HepG2 (cell line): Measurements from ENCODE around the gene RESP18. TPM values are rescaled to one million over a fixed set of nuclear protein-coding genes. Genes with fewer than 3 reads are reported as not detected.

Experiments
- ATM ChIP-seq: fragments of 450-650 bp; IDR thresholded peaks from 2 replicates; pipeline ENCODE4 v1.7.1; 2017; ENCODE audit warnings: mild to moderate bottlenecking, borderline replicate concordance
- CC2D1A ChIP-seq: sonication (generic); formaldehyde crosslinking; IDR thresholded peaks from 2 replicates; pipeline ENCODE4 v1.8.1; 2023; ENCODE audit warnings: mild to moderate bottlenecking, missing genetic modification reagents
- IKZF1 ChIP-seq: fragments of 450-650 bp; IDR thresholded peaks from 2 replicates; pipeline ENCODE4 v1.7.1; 2016
- IRX3 ChIP-seq: sonication (generic); formaldehyde crosslinking; IDR thresholded peaks from 2 replicates; pipeline ENCODE4 v1.8.1; 2023; ENCODE audit warnings: mild to moderate bottlenecking, low read depth, missing genetic modification reagents, borderline replicate concordance
- KDM5A ChIP-seq: fragments of 200-600 bp; sonication (generic); IDR thresholded peaks from 2 replicates; pipeline ENCODE4 v1.7.0; 2018; ENCODE audit warnings: antibody characterized with exemption, mild to moderate bottlenecking, low read length, borderline replicate concordance
- REST ChIP-seq, 2 experiments: IDR thresholded peaks; 2 replicates each; pipeline ENCODE4 v1.6.1; 2011 to 2012; ENCODE audit warnings: low read length in 2 of 2, borderline replicate concordance in 1 of 2, low read depth in 1 of 2, mild to moderate bottlenecking in 1 of 2, moderate library complexity in 1 of 2
- SMARCE1 ChIP-seq: fragments of 450-650 bp; IDR thresholded peaks from 2 replicates; pipeline ENCODE4 v1.6.1; 2017; ENCODE audit warnings: borderline replicate concordance
- STAT5B ChIP-seq: sonication (generic); formaldehyde crosslinking; IDR thresholded peaks from 2 replicates; pipeline ENCODE4 v1.4.0; 2020; ENCODE audit warnings: missing genetic modification reagents
- ZC3H4 ChIP-seq: sonication (generic); formaldehyde crosslinking; IDR thresholded peaks from 2 replicates; pipeline ENCODE4 v1.4.0; 2020; ENCODE audit warnings: missing genetic modification reagents, borderline replicate concordance
- ZNF558 ChIP-seq: sonication (generic); formaldehyde crosslinking; IDR thresholded peaks from 2 replicates; pipeline ENCODE4 v1.9.0; 2022; ENCODE audit warnings: mild to moderate bottlenecking, missing genetic modification reagents, borderline replicate concordance
- polyA plus RNA-seq, 8 experiments: library from polyadenylated mRNA; depleted of rRNA in 3 of 8; stranded (reverse) in 7 of 8; unstranded in 1 of 8; fragments of >200 nt; fragmentation: Illumina TruSeq in 4 of 8; extraction: Trizol in 4 of 8; gene quantifications; 2 replicates each; pipeline versions ENCODE4 v1.2.1 to v1.2.3, GENCODE V29; 2011 to 2016; ENCODE audit warnings: low read depth in 4 of 8, missing spikeins in 1 of 8, mixed read lengths in 1 of 8; ENCODE audit not compliant: insufficient read depth in 1 of 8
- total RNA-seq, 5 experiments: library from RNA; depleted of rRNA; stranded (reverse); fragments of >200 nt; fragmentation: Illumina TruSeq; extraction: Trizol; gene quantifications; 2 replicates each; pipeline ENCODE4 v1.2.3, GENCODE V29; 2016; ENCODE audit warnings: low read depth in 1 of 5
- TF ChIP-seq, protein P1 (sequence below): sonication (generic); formaldehyde crosslinking; IDR thresholded peaks from 2 replicates; pipeline ENCODE4 v1.4.0; 2020; ENCODE audit warnings: missing genetic modification reagents
- TF ChIP-seq, protein P2 (sequence below): sonication (generic); formaldehyde crosslinking; IDR thresholded peaks from 2 replicates; pipeline ENCODE4 v1.4.0; 2020; ENCODE audit warnings: missing genetic modification reagents, mild to moderate bottlenecking, borderline replicate concordance
- TF ChIP-seq, protein P3 (sequence below): sonication (generic); formaldehyde crosslinking; conservative IDR thresholded peaks from 2 replicates; pipeline ENCODE4 v1.8.0; 2022; ENCODE audit warnings: mild to moderate bottlenecking, moderate library complexity, missing genetic modification reagents

RESP18 gene
- total and polyA plus RNA-seq, 2 of the 13 experiments (the other 11 are each of a cell fraction or from before 2014, with no cell fraction given): not detected

DNA sequence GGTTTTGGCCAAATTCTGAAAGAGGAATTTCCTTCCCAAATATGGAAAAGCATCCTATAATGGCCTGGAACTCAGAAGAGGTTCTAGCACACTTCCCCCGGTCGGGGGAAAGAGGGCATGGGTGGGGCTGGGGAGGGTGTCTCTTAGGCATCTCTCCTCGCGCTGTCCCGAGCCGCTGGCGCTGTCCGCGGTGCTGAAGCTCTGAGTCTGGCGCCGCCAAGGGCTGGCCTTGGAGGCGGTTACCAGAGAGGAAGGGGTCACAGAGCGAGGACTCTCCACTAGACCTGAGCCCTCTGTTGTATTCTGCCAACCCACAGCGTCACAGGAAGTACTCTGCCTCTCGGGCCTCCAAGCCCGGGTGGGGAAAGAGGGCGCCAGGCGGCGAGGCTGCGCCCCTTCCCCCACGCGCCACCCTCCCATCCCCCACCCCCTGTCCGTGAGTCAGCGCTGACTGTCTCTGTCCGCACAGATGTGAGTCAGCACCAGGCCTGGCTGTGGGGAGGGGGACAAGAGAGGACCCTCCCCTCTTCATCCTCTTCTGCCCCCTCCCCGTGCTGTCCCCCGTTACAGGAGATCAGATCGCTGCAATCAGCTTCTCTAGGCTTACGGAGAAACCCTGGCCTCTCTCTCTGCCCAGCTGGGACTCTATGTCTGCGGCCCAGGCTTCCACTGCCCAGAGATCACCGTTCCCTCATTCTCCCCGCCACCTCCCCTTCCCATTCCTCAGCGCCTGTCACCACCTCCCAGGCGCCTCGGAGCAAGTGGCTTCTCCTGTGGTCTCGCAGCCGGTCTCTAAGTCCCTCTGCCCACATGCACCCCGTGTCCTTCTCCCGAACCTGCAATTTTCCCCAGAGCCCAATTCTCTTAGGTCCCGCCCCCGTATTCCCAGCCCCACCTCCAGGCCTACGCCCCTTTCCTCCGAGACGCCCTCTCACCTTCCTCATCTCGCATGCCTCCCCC is 24.1 kb downstream of the RESP18 start (continued):
- TF ChIP-seq, protein P1, sequence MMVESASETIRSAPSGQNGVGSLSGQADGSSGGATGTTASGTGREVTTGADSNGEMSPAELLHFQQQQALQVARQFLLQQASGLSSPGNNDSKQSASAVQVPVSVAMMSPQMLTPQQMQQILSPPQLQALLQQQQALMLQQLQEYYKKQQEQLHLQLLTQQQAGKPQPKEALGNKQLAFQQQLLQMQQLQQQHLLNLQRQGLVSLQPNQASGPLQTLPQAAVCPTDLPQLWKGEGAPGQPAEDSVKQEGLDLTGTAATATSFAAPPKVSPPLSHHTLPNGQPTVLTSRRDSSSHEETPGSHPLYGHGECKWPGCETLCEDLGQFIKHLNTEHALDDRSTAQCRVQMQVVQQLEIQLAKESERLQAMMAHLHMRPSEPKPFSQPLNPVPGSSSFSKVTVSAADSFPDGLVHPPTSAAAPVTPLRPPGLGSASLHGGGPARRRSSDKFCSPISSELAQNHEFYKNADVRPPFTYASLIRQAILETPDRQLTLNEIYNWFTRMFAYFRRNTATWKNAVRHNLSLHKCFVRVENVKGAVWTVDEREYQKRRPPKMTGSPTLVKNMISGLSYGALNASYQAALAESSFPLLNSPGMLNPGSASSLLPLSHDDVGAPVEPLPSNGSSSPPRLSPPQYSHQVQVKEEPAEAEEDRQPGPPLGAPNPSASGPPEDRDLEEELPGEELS (CRISPR knock-in tag): peak; percentile 74
- peak; percentile 98; the same call in 1 of the 2 replicates for TF ChIP-seq ZNF558
- TF ChIP-seq, protein P2, sequence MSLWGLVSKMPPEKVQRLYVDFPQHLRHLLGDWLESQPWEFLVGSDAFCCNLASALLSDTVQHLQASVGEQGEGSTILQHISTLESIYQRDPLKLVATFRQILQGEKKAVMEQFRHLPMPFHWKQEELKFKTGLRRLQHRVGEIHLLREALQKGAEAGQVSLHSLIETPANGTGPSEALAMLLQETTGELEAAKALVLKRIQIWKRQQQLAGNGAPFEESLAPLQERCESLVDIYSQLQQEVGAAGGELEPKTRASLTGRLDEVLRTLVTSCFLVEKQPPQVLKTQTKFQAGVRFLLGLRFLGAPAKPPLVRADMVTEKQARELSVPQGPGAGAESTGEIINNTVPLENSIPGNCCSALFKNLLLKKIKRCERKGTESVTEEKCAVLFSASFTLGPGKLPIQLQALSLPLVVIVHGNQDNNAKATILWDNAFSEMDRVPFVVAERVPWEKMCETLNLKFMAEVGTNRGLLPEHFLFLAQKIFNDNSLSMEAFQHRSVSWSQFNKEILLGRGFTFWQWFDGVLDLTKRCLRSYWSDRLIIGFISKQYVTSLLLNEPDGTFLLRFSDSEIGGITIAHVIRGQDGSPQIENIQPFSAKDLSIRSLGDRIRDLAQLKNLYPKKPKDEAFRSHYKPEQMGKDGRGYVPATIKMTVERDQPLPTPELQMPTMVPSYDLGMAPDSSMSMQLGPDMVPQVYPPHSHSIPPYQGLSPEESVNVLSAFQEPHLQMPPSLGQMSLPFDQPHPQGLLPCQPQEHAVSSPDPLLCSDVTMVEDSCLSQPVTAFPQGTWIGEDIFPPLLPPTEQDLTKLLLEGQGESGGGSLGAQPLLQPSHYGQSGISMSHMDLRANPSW (CRISPR knock-in tag): no peak
- TF ChIP-seq ATM: no peak
- TF ChIP-seq SMARCE1: no peak
- TF ChIP-seq REST (IDR thresholded peaks at IDR 0.05; ENCODE audit: borderline replicate concordance in 1 of 2, low read depth in 1 of 2, low read length in 2 of 2): peak in 1 of 2 experiments; percentile 100
- TF ChIP-seq STAT5B (CRISPR knock-in tag): peak; percentile 99
- peak; percentile 54; the same call in 1 of the 2 replicates for TF ChIP-seq CC2D1A
- TF ChIP-seq ZC3H4 (CRISPR knock-in tag): peak; percentile 47; the same call in 1 of the 2 replicates
- TF ChIP-seq IRX3 (CRISPR knock-in tag): peak; percentile 88; the same call in 1 of the 2 replicates
- TF ChIP-seq IKZF1: no peak
- TF ChIP-seq, protein P3, sequence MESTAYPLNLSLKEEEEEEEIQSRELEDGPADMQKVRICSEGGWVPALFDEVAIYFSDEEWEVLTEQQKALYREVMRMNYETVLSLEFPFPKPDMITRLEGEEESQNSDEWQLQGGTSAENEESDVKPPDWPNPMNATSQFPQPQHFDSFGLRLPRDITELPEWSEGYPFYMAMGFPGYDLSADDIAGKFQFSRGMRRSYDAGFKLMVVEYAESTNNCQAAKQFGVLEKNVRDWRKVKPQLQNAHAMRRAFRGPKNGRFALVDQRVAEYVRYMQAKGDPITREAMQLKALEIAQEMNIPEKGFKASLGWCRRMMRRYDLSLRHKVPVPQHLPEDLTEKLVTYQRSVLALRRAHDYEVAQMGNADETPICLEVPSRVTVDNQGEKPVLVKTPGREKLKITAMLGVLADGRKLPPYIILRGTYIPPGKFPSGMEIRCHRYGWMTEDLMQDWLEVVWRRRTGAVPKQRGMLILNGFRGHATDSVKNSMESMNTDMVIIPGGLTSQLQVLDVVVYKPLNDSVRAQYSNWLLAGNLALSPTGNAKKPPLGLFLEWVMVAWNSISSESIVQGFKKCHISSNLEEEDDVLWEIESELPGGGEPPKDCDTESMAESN (CRISPR knock-in tag): peak; percentile 93; the same call in 1 of the 2 replicates
- no peak for TF ChIP-seq KDM5A
